Neural progenitor cell (in vitro differentiated cells): ENCODE data around the gene ORAI2. TPM values are rescaled to one million over a fixed set of nuclear protein-coding genes. Genes with fewer than 3 reads are reported as not detected.

Experiments used
- DNase-seq: peaks from one replicate; pipeline ENCODE4 v3.0.0-alpha.2; 2016; ENCODE audit warnings: low spot score
- H2AFZ ChIP-seq: fragments of 200-600 bp; sonication (generic); replicated peaks from 2 replicates; pipeline ENCODE4 v1.6.1; 2016; ENCODE audit warnings: antibody characterized with exemption
- H3F3A ChIP-seq: fragments of 200-600 bp; sonication (generic); 2 replicates; pipeline ENCODE4 v1.6.1; 2016; ENCODE audit warnings: antibody characterized with exemption, low read depth
- H3K27ac ChIP-seq: fragments of 200-600 bp; sonication (generic); 2 replicates; pipeline ENCODE4 v1.5.1; 2016; ENCODE audit warnings: mild to moderate bottlenecking
- H3K27me3 ChIP-seq: fragments of 200-600 bp; sonication (generic); 2 replicates; pipeline ENCODE4 v1.6.1; 2016; ENCODE audit warnings: mild to moderate bottlenecking, moderate library complexity
- H3K36me3 ChIP-seq: fragments of 200-600 bp; sonication (generic); 2 replicates; pipeline ENCODE4 v1.5.1; 2016
- H3K4me1 ChIP-seq: fragments of 200-600 bp; sonication (generic); 2 replicates; pipeline ENCODE4 v1.6.1; 2016; ENCODE audit warnings: mixed run types
- H3K4me2 ChIP-seq: fragments of 200-600 bp; sonication (generic); 2 replicates; pipeline ENCODE4 v1.6.1; 2016
- H3K4me3 ChIP-seq: fragments of 200-600 bp; sonication (generic); 2 replicates; pipeline ENCODE4 v1.5.1; 2016
- H3K79me2 ChIP-seq: fragments of 200-600 bp; sonication (generic); 2 replicates; pipeline ENCODE4 v1.6.1; 2016; ENCODE audit warnings: low read depth
- H3K9ac ChIP-seq: fragments of 200-600 bp; sonication (generic); 2 replicates; pipeline ENCODE4 v1.6.1; 2016
- H3K9me3 ChIP-seq: fragments of 200-600 bp; sonication (generic); 2 replicates; pipeline ENCODE4 v1.5.1; 2016; ENCODE audit warnings: low read depth
- H4K20me1 ChIP-seq: fragments of 200-600 bp; sonication (generic); 2 replicates; pipeline ENCODE4 v1.6.1; 2016; ENCODE audit warnings: low read depth
- H3K27ac Mint-ChIP-seq: 3 replicates; pipeline ENCODE4 v1.8.0; 2021; ENCODE audit warnings: mixed read lengths
- H3K27me3 Mint-ChIP-seq: 2 replicates; pipeline ENCODE4 v1.8.0; 2022; ENCODE audit warnings: low read depth, mild to moderate bottlenecking, inconsistent platforms, moderate library complexity, mixed read lengths; ENCODE audit not compliant: insufficient read depth
- H3K36me3 Mint-ChIP-seq: 3 replicates; pipeline ENCODE4 v1.8.0; 2021; ENCODE audit warnings: mixed read lengths
- H3K4me1 Mint-ChIP-seq: 3 replicates; pipeline ENCODE4 v1.8.0; 2021; ENCODE audit warnings: mixed read lengths
- H3K4me3 Mint-ChIP-seq: 3 replicates; pipeline ENCODE4 v1.8.0; 2021; ENCODE audit warnings: mild to moderate bottlenecking, moderate library complexity, mixed read lengths
- H3K9me3 Mint-ChIP-seq: 3 replicates; pipeline ENCODE4 v1.8.0; 2020; ENCODE audit warnings: mixed read lengths
- CTCF ChIP-seq: fragments of 200-600 bp; sonication (generic); IDR thresholded peaks from 2 replicates; pipeline ENCODE4 v1.5.1; 2017; ENCODE audit warnings: antibody characterized with exemption, mild to moderate bottlenecking
- EZH2 ChIP-seq: fragments of 200-600 bp; sonication (generic); IDR thresholded peaks from 2 replicates; pipeline ENCODE4 v1.6.1; 2017; ENCODE audit warnings: antibody characterized with exemption, mild to moderate bottlenecking, moderate library complexity
- EZH2phosphoT487 ChIP-seq: fragments of 200-600 bp; sonication (generic); IDR thresholded peaks from 2 replicates; pipeline ENCODE4 v1.6.1; 2017; ENCODE audit warnings: antibody characterized with exemption
- total RNA-seq: library from RNA; depleted of rRNA; stranded (reverse); fragments of >200 nt; gene quantifications from 2 replicates; pipeline ENCODE4 v1.2.3, GENCODE V29; 2015; ENCODE audit warnings: low replicate concordance

ORAI2 gene
- total RNA-seq, 1 donor from 2014 or later = 15.7 TPM

GRCh38 chr7:102413611-102414010 is 19.8 kb upstream of the ORAI2 start:
- Mint-ChIP-seq H3K4me3 (no peak overlapping the region), H3K4me1 (no peaks in the 10 kb centered on the region), H3K9me3 (peaks cover 12% of the 10 kb centered on the region), H3K27ac (no peak overlapping the region), H3K36me3 (peaks cover 48% of the 10 kb centered on the region), H3K27me3 (peaks cover 12% of the 10 kb centered on the region)
- H3K4me1 ChIP-seq = no peaks in the 10 kb centered on the region
- H3K36me3 ChIP-seq = peaks cover 12% of the 10 kb centered on the region
- peaks cover 17% of the 10 kb centered on the region for H4K20me1 ChIP-seq
- no peak overlapping the region for H3K4me2 ChIP-seq
- H3K79me2 ChIP-seq = peaks cover 5% of the 10 kb centered on the region
- H3K27me3 ChIP-seq = no peaks in the 10 kb centered on the region
- H3K4me3 ChIP-seq = no peak overlapping the region
- no peak overlapping the region for H3K9ac ChIP-seq
- H3K27ac ChIP-seq = no peak overlapping the region
- DNase-seq = no peak
- TF ChIP-seq EZH2 = no peak
- TF ChIP-seq CTCF = no peak
- no peak for TF ChIP-seq EZH2phosphoT487
- no peak overlapping the region for H2AFZ ChIP-seq
- no peaks in the 10 kb centered on the region for H3K9me3 ChIP-seq
- no peaks in the 10 kb centered on the region for H3F3A ChIP-seq

GRCh38 chr7:102415685-102416225 is 17.6 kb upstream of the ORAI2 start:
- no peaks in the 10 kb centered on the region for H3K27me3 ChIP-seq
- TF ChIP-seq EZH2phosphoT487 (no peak), CTCF (no peak), EZH2 (no peak)
- H3F3A ChIP-seq = no peaks in the 10 kb centered on the region
- Mint-ChIP-seq H3K9me3 (no peaks in the 10 kb centered on the region), H3K4me1 (no peaks in the 10 kb centered on the region), H3K27me3 (peaks cover 8% of the 10 kb centered on the region), H3K27ac (no peak overlapping the region), H3K36me3 (peaks cover 37% of the 10 kb centered on the region), H3K4me3 (no peak overlapping the region)
- H3K4me1 ChIP-seq = no peaks in the 10 kb centered on the region
- H3K36me3 ChIP-seq = no peaks in the 10 kb centered on the region
- no peak overlapping the region for H3K4me3 ChIP-seq
- H3K9me3 ChIP-seq = no peaks in the 10 kb centered on the region
- H4K20me1 ChIP-seq = peaks cover 20% of the 10 kb centered on the region
- DNase-seq = no peak
- peaks cover 5% of the 10 kb centered on the region for H3K79me2 ChIP-seq
- H2AFZ ChIP-seq = no peak overlapping the region
- no peak overlapping the region for H3K9ac ChIP-seq
- H3K4me2 ChIP-seq = no peak overlapping the region
- no peak overlapping the region for H3K27ac ChIP-seq

- Histone ChIP-seq H4K20me1 (peaks cover 20% of the 10 kb centered on the region), H3K9ac (no peak overlapping the region), H3K4me2 (no peak overlapping the region), H2AFZ (no peak overlapping the region), H3K79me2 (peaks cover 2% of the 10 kb centered on the region), H3K4me1 (no peaks in the 10 kb centered on the region), H3F3A (no peaks in the 10 kb centered on the region), H3K4me3 (no peak overlapping the region), H3K27ac (no peak overlapping the region), H3K27me3 (no peaks in the 10 kb centered on the region), H3K36me3 (no peaks in the 10 kb centered on the region), H3K9me3 (no peaks in the 10 kb centered on the region)
- Mint-ChIP-seq H3K9me3 (no peaks in the 10 kb centered on the region), H3K4me1 (no peaks in the 10 kb centered on the region), H3K4me3 (no peak overlapping the region), H3K36me3 (peaks cover 39% of the 10 kb centered on the region), H3K27me3 (peaks cover 8% of the 10 kb centered on the region), H3K27ac (no peak overlapping the region)
- DNase-seq = no peak
- TF ChIP-seq CTCF (no peak), EZH2phosphoT487 (no peak), EZH2 (no peak)
Observed at GRCh38 chr7:102416406-102416805, 17.0 kb upstream of the ORAI2 start.
